HG03571 (cell line): Measurements from ENCODE around the gene GTF3C5.
"Not testable (repeated sequence)": the region's sequence is repeated elsewhere in the genome, so short reads cannot be mapped to it uniquely, and the experiment has no call there.

Experiments
- ATAC-seq: cut with Tn5 transposase; IDR thresholded peaks from one replicate; pipeline ENCODE4 v1.9.1; 2021; ENCODE audit not compliant: unreplicated experiment

Gene GTF3C5

GRCh38 chr9:133030317-133031129, at the start of gene GTF3C5:
Gene GTF3C5 (plus strand): TSS chr9:133030997. CDS start chr9:133031012, 15 bp downstream.
- ATAC-seq, result peak; percentile 92

- peak; percentile 63 for ATAC-seq
These were observed 48.3 kb upstream of the GTF3C5 start for GRCh38 chr9:132982458-132982857.

GRCh38 chr9:132983491-132984201, 47.2 kb upstream of the GTF3C5 start:
- no peak for ATAC-seq

GRCh38 chr9:132984202-132985070, 46.4 kb upstream of the GTF3C5 start:
- no peak for ATAC-seq

GRCh38 chr9:132985071-132985350, 45.8 kb upstream of the GTF3C5 start:
- no peak for ATAC-seq

GRCh38 chr9:132985489-132985888, 45.3 kb upstream of the GTF3C5 start:
- no peak for ATAC-seq

GRCh38 chr9:132986114-132986513, 44.7 kb upstream of the GTF3C5 start:
- ATAC-seq, result no peak

GRCh38 chr9:132986640-132987620, 43.9 kb upstream of the GTF3C5 start:
- no peak for ATAC-seq

- no peak for ATAC-seq
These were observed 42.4 kb upstream of the GTF3C5 start for GRCh38 chr9:132988244-132989013.

GRCh38 chr9:132989014-132989310, 41.8 kb upstream of the GTF3C5 start:
- ATAC-seq, result no peak

GRCh38 chr9:132989414-132989996, 41.3 kb upstream of the GTF3C5 start:
- ATAC-seq, result no peak

- not testable (repeated sequence) for ATAC-seq
These were observed 40.7 kb upstream of the GTF3C5 start for GRCh38 chr9:132989998-132990557.

GRCh38 chr9:132990781-132991180, 40.0 kb upstream of the GTF3C5 start:
- no peak for ATAC-seq

GRCh38 chr9:132991351-132992300, 39.2 kb upstream of the GTF3C5 start:
- no peak for ATAC-seq

GRCh38 chr9:132993511-132993939, 37.3 kb upstream of the GTF3C5 start:
- no peak for ATAC-seq

- no peak for ATAC-seq
These were observed 36.2 kb upstream of the GTF3C5 start for GRCh38 chr9:132994410-132995120.

- ATAC-seq, result no peak
These were observed 35.7 kb upstream of the GTF3C5 start for GRCh38 chr9:132995121-132995420.

- ATAC-seq, result no peak
These were observed 34.9 kb upstream of the GTF3C5 start for GRCh38 chr9:132995879-132996278.
